Measurements from ENCODE around the gene ATP6V0E1. TPM values are rescaled to one million over a fixed set of nuclear protein-coding genes. Genes with fewer than 3 reads are reported as not detected.
A peak's percentile ranks its signal among the peaks of the same experiment; 100 is the strongest.

Gene ATP6V0E1
- polyA plus RNA-seq, 1 donor from 2014 or later: 427 TPM

- no peaks in the 10 kb centered on the region for H3K9me3 Mint-ChIP-seq
- H3K36me3 Mint-ChIP-seq: peaks cover 3% of the 10 kb centered on the region
- H3K27me3 Mint-ChIP-seq: no peaks in the 10 kb centered on the region
- H3K27ac Mint-ChIP-seq: peak overlapping the region in 1 of 3 donors; percentile 44
- peaks cover 4 to 7% (median 5%) of the 10 kb centered on the region in 3 donors for H3K4me1 Mint-ChIP-seq
- H3K4me3 Mint-ChIP-seq: no peak overlapping the region
Observed at GRCh38 chr5:172973127-172973916, 10.2 kb upstream of the ATP6V0E1 start.

- Mint-ChIP-seq H3K4me3 (no peak overlapping the region), H3K27ac (peak overlapping the region in 1 of 3 donors; percentile 44), H3K9me3 (no peaks in the 10 kb centered on the region), H3K36me3 (peaks cover 3% of the 10 kb centered on the region), H3K27me3 (no peaks in the 10 kb centered on the region), H3K4me1 (peaks cover 3 to 7% (median 5%) of the 10 kb centered on the region in 3 donors)
Observed at GRCh38 chr5:172973931-172974330, 9.6 kb upstream of the ATP6V0E1 start.

GRCh38 chr5:172975289-172975688 lies 8.3 kb upstream of the ATP6V0E1 start:
- Mint-ChIP-seq H3K4me1 (peaks cover 0 to 3% (median 0%) of the 10 kb centered on the region in 3 donors), H3K4me3 (no peak overlapping the region), H3K9me3 (no peaks in the 10 kb centered on the region), H3K36me3 (no peaks in the 10 kb centered on the region), H3K27ac (no peak overlapping the region), H3K27me3 (no peaks in the 10 kb centered on the region)

GRCh38 chr5:172979778-172980177 lies 3.8 kb upstream of the ATP6V0E1 start:
- Mint-ChIP-seq H3K27ac (no peak overlapping the region), H3K27me3 (no peaks in the 10 kb centered on the region), H3K4me3 (no peak overlapping the region), H3K4me1 (peaks cover 4 to 11% (median 8%) of the 10 kb centered on the region in 3 donors), H3K36me3 (no peaks in the 10 kb centered on the region), H3K9me3 (no peaks in the 10 kb centered on the region)

- Mint-ChIP-seq H3K4me3 (peak overlapping the region in 1 of 4 donors; percentile 67), H3K4me1 (peaks cover 17 to 19% (median 17%) of the 10 kb centered on the region in 3 donors), H3K27me3 (no peaks in the 10 kb centered on the region), H3K9me3 (no peaks in the 10 kb centered on the region), H3K36me3 (peaks cover 5% of the 10 kb centered on the region), H3K27ac (peak overlapping the region in 2 of 3 donors; percentile 61 to 80)
Observed at GRCh38 chr5:172981931-172982330, 1.6 kb upstream of the ATP6V0E1 start.

GRCh38 chr5:172984244-172984953 lies 828 bp downstream of the ATP6V0E1 start:
- Mint-ChIP-seq H3K4me1 (peaks cover 17 to 26% (median 25%) of the 10 kb centered on the region in 3 donors), H3K27me3 (no peaks in the 10 kb centered on the region)

GRCh38 chr5:172985596-172985995 lies 2.0 kb downstream of the ATP6V0E1 start:
- Mint-ChIP-seq H3K4me3 (peak overlapping the region; percentile 65 to 94 (median 90)), H3K36me3 (peaks cover 5% of the 10 kb centered on the region), H3K27ac (peak overlapping the region in 2 of 3 donors; percentile 87 to 89), H3K27me3 (no peaks in the 10 kb centered on the region), H3K4me1 (peaks cover 17 to 26% (median 26%) of the 10 kb centered on the region in 3 donors), H3K9me3 (no peaks in the 10 kb centered on the region)

More at GRCh38 chr5:172984244-172984953, 828 bp downstream of the ATP6V0E1 start:
- H3K9me3 Mint-ChIP-seq: no peaks in the 10 kb centered on the region
- H3K4me3 Mint-ChIP-seq: peak overlapping the region; percentile 98 to 100 (median 98)
- peaks cover 5% of the 10 kb centered on the region for H3K36me3 Mint-ChIP-seq
- peak overlapping the region; percentile 97 to 99 (median 97) for H3K27ac Mint-ChIP-seq

- Mint-ChIP-seq H3K27ac (no peak overlapping the region), H3K27me3 (no peaks in the 10 kb centered on the region), H3K36me3 (peaks cover 5% of the 10 kb centered on the region), H3K4me1 (peaks cover 31 to 39% (median 32%) of the 10 kb centered on the region in 3 donors), H3K9me3 (no peaks in the 10 kb centered on the region), H3K4me3 (no peak overlapping the region)
Observed at GRCh38 chr5:172988276-172988675, 4.7 kb downstream of the ATP6V0E1 start.

GRCh38 chr5:172990776-172991175 lies 7.2 kb downstream of the ATP6V0E1 start:
- Mint-ChIP-seq H3K27ac (peak overlapping the region in 1 of 3 donors; percentile 49), H3K27me3 (no peaks in the 10 kb centered on the region), H3K9me3 (no peaks in the 10 kb centered on the region), H3K4me3 (no peak overlapping the region), H3K36me3 (peaks cover 3% of the 10 kb centered on the region), H3K4me1 (peaks cover 23 to 38% (median 25%) of the 10 kb centered on the region in 3 donors)

- H3K36me3 Mint-ChIP-seq: peaks cover 3% of the 10 kb centered on the region
- no peaks in the 10 kb centered on the region for H3K9me3 Mint-ChIP-seq
- peak overlapping the region in 2 of 3 donors; percentile 40 to 71 for H3K27ac Mint-ChIP-seq
Observed at GRCh38 chr5:172994405-172994804, 10.8 kb downstream of the ATP6V0E1 start.

GRCh38 chr5:172999372-172999973 lies 15.9 kb downstream of the ATP6V0E1 start:
- no peaks in the 10 kb centered on the region for H3K9me3 Mint-ChIP-seq
- peaks cover 44 to 46% (median 45%) of the 10 kb centered on the region in 3 donors for H3K4me1 Mint-ChIP-seq
- H3K4me3 Mint-ChIP-seq: no peak overlapping the region
- no peaks in the 10 kb centered on the region for H3K27me3 Mint-ChIP-seq
- H3K36me3 Mint-ChIP-seq: peaks cover 5% of the 10 kb centered on the region
- H3K27ac Mint-ChIP-seq: peak overlapping the region in 2 of 3 donors; percentile 2 to 86

More at GRCh38 chr5:172994405-172994804, 10.8 kb downstream of the ATP6V0E1 start:
- Mint-ChIP-seq H3K4me3 (no peak overlapping the region), H3K4me1 (peaks cover 18 to 24% (median 22%) of the 10 kb centered on the region in 3 donors), H3K27me3 (no peaks in the 10 kb centered on the region)

- Mint-ChIP-seq H3K27ac (peak overlapping the region in 2 of 3 donors; percentile 2 to 86), H3K4me3 (no peak overlapping the region), H3K4me1 (peaks cover 47 to 51% (median 49%) of the 10 kb centered on the region in 3 donors), H3K9me3 (no peaks in the 10 kb centered on the region), H3K36me3 (peaks cover 5% of the 10 kb centered on the region), H3K27me3 (no peaks in the 10 kb centered on the region)
Observed at GRCh38 chr5:172999974-173000373, 16.4 kb downstream of the ATP6V0E1 start.

GRCh38 chr5:173001229-173001841 lies 17.8 kb downstream of the ATP6V0E1 start:
- H3K36me3 Mint-ChIP-seq: peaks cover 5% of the 10 kb centered on the region
- H3K4me3 Mint-ChIP-seq: peak overlapping the region in 2 of 4 donors; percentile 68 to 78
- peaks cover 47 to 53% (median 53%) of the 10 kb centered on the region in 3 donors for H3K4me1 Mint-ChIP-seq
- H3K9me3 Mint-ChIP-seq: no peaks in the 10 kb centered on the region
- H3K27me3 Mint-ChIP-seq: no peaks in the 10 kb centered on the region
- H3K27ac Mint-ChIP-seq: peak overlapping the region; percentile 72 to 95 (median 82)

GRCh38 chr5:173003360-173003759 lies 19.8 kb downstream of the ATP6V0E1 start:
- Mint-ChIP-seq H3K27me3 (no peaks in the 10 kb centered on the region), H3K27ac (peak overlapping the region in 1 of 3 donors; percentile 87), H3K4me1 (peaks cover 53 to 68% (median 60%) of the 10 kb centered on the region in 3 donors), H3K4me3 (no peak overlapping the region), H3K36me3 (peaks cover 2% of the 10 kb centered on the region), H3K9me3 (no peaks in the 10 kb centered on the region)

Data from IgD-negative memory B cell (primary cell).